ENCODE results near the gene DAGLA.
A peak's percentile ranks its signal among the peaks of the same experiment; 100 is the strongest.
"Not testable (repeated sequence)": the region's sequence is repeated elsewhere in the genome, so short reads cannot be mapped to it uniquely, and the experiment has no call there.

DAGLA gene

GRCh38 chr11:61667684-61668305, 12.4 kb upstream of the DAGLA start:
- DNase-seq: no peak

GRCh38 chr11:61669417-61669816, 10.8 kb upstream of the DAGLA start:
- DNase-seq: no peak

- DNase-seq: no peak
These were observed 9.6 kb upstream of the DAGLA start for GRCh38 chr11:61670626-61671025.

- peak; percentile 15 to 38 for DNase-seq
These were observed 8.7 kb upstream of the DAGLA start for GRCh38 chr11:61671527-61671926.

GRCh38 chr11:61673946-61674467, 6.2 kb upstream of the DAGLA start:
- DNase-seq: not testable (repeated sequence)

GRCh38 chr11:61675826-61676225, 4.4 kb upstream of the DAGLA start:
- DNase-seq: no peak

GRCh38 chr11:61679296-61679695, 895 bp upstream of the DAGLA start:
- DNase-seq: no peak

GRCh38 chr11:61680622-61681221, 531 bp downstream of the DAGLA start:
- DNase-seq: no peak

- DNase-seq: no peak
These were observed 2.0 kb downstream of the DAGLA start for GRCh38 chr11:61682093-61682732.

- DNase-seq: no peak
These were observed 2.9 kb downstream of the DAGLA start for GRCh38 chr11:61682906-61683675.

- no peak for DNase-seq
These were observed 4.0 kb downstream of the DAGLA start for GRCh38 chr11:61683961-61684869.

GRCh38 chr11:61684870-61685616, 4.9 kb downstream of the DAGLA start:
- no peak for DNase-seq

- DNase-seq: no peak
These were observed 5.4 kb downstream of the DAGLA start for GRCh38 chr11:61685617-61685967.

GRCh38 chr11:61686066-61686465, 5.9 kb downstream of the DAGLA start:
- no peak for DNase-seq

- no peak for DNase-seq
These were observed 6.3 kb downstream of the DAGLA start for GRCh38 chr11:61686469-61686868.

GRCh38 chr11:61687420-61687819, 7.2 kb downstream of the DAGLA start:
- no peak for DNase-seq

- no peak for DNase-seq
These were observed 8.4 kb downstream of the DAGLA start for GRCh38 chr11:61688365-61689163.

- no peak for DNase-seq
These were observed 8.9 kb downstream of the DAGLA start for GRCh38 chr11:61689164-61689496.

GRCh38 chr11:61690706-61691379, 10.7 kb downstream of the DAGLA start:
- no peak for DNase-seq

Data from AML-193 (cell line).